Activated naive CD8-positive, alpha-beta T cell treated with anti-CD3 and anti-CD28 coated beads, Interleukin-2, amount 10 ng/mL, durations not matched to agents 7 days and 5 days (primary cell): Measurements from ENCODE around the gene ACSM2B. TPM values are rescaled to one million over a fixed set of nuclear protein-coding genes. Genes with fewer than 3 reads are reported as not detected.
"Not testable (repeated sequence)": the region's sequence is repeated elsewhere in the genome, so short reads cannot be mapped to it uniquely, and the experiment has no call there.

Experiments
- ATAC-seq: fragments of 150-1000 bp; cut with Tn5 transposase; one replicate; pipeline ENCODE4 v1.10.0; 2021; ENCODE audit warnings: low read depth, moderate library complexity
- POLR2A ChIA-PET: fragments of 350-600 bp; sonication (Branson Sonifier 250); formaldehyde crosslinking; loops from one replicate; lab custom pipeline; 2021; ENCODE audit warnings: antibody characterized with exemption; lab: Charles Lee
- DNase-seq: peaks from one replicate; pipeline ENCODE4 v3.0.0; 2021
- H3K27ac Mint-ChIP-seq: one replicate; pipeline ENCODE4 v1.8.0; 2022; ENCODE audit warnings: mild to moderate bottlenecking, mixed read lengths
- H3K27me3 Mint-ChIP-seq: one replicate; pipeline ENCODE4 v1.8.0; 2022; ENCODE audit warnings: mild to moderate bottlenecking, moderate library complexity, mixed read lengths
- H3K36me3 Mint-ChIP-seq: one replicate; pipeline ENCODE4 v1.8.0; 2021; ENCODE audit warnings: mild to moderate bottlenecking, mixed read lengths
- H3K4me1 Mint-ChIP-seq: one replicate; pipeline ENCODE4 v1.8.0; 2021; ENCODE audit warnings: mixed read lengths
- H3K4me3 Mint-ChIP-seq: one replicate; pipeline ENCODE4 v1.8.0; 2022; ENCODE audit warnings: mild to moderate bottlenecking, moderate library complexity, mixed read lengths
- H3K9me3 Mint-ChIP-seq: one replicate; pipeline ENCODE4 v1.8.0; 2021; ENCODE audit warnings: mixed read lengths
- total RNA-seq, 2 experiments: library from RNA; stranded (reverse); gene quantifications; one replicate each; pipeline ENCODE4 v1.2.3, GENCODE V29; 2021

Gene ACSM2B
- total RNA-seq, 2 experiments from 2014 or later, result not detected

DNA sequence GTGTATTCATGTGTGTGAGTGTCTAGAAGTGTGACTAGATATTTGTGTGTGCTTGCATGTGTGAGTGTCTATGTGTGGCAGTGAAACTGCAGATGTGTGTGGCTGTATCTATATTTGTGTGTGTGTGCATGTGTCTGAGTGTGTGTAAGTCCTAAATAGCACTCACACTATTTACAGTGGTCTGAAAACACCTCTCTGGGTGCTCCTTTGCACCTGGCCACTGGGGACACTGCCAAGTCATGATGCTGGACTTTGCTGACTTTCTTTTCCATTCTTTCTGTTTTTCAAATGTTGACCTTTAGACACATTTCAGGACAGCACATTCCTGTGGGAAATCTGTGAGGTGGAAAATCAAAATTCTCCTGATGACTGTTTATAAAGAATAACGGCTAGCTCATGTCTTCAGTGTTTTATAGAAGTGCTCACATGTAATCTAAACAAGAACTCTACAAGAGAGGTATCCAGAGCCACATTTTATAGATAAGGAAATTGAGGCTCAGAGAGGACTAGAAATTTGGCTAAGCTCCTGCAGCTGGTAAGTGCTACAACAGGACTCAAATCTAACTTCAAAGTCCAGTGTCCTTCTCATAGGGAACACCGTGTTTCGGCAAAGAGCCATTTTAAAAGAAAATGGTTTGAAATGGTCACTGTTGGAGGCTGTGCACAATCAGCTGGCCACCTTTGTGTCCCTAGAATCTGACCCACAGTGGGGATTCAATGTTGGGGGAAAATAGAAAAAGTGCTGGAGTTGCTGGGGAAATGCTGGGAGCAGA is 4.5 kb upstream of the ACSM2B start:
- H3K36me3 Mint-ChIP-seq, H3K4me3 Mint-ChIP-seq, H3K27ac Mint-ChIP-seq, POLR2A ChIA-PET, H3K4me1 Mint-ChIP-seq, ATAC-seq, H3K9me3 Mint-ChIP-seq, DNase-seq, H3K27me3 Mint-ChIP-seq: not testable (repeated sequence)

DNA sequence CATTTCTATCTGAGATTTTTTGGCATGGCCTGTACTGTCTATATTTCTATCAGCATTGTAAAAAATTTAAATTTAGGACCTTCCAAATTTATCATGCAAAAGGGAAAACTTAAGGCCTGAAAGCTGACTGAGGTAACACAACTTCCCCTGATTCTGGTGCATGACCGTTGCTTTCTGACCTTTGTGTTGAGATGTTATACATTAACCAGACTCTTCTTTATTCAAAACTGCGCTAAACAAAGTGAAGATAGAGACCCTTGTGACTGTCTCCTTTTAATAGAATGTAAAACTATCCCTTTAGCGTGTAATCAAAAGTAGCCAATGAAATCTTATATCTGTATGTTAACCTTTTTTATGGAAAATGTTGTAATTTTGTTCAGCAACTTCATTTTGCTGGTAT is 1.9 kb upstream of the ACSM2B start:
- H3K27ac Mint-ChIP-seq, H3K9me3 Mint-ChIP-seq, H3K27me3 Mint-ChIP-seq, H3K4me3 Mint-ChIP-seq, H3K4me1 Mint-ChIP-seq, ATAC-seq, H3K36me3 Mint-ChIP-seq, DNase-seq, POLR2A ChIA-PET: not testable (repeated sequence)

DNA sequence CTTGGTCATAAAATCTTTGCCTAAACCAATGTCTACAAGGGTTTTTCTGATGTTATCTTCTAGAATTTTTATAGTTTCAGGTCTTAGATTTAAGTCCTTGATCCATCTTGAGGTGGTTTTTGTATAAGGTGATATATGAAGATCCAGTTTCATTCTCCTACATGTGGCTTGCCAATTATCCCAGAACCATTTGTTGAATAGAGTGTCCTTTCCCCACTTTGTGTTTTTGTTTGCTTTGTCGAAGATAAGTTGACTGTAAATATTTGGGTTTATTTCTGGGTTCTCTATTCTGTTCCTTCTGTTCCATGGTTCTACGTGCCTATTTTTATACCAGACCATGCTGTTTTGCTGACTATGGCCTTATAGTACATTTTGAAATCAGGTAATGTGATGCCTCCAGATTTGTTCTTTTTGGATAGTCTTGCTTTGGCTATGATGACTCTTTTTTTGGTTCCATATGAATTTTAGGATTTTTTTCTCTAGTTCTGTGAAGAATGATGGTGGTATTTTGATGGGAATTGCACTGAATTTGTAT is 7.0 kb downstream of the ACSM2B start:
- DNase-seq, H3K27me3 Mint-ChIP-seq, ATAC-seq, H3K9me3 Mint-ChIP-seq, H3K36me3 Mint-ChIP-seq, H3K4me1 Mint-ChIP-seq, H3K27ac Mint-ChIP-seq, H3K4me3 Mint-ChIP-seq, POLR2A ChIA-PET: not testable (repeated sequence)

DNA sequence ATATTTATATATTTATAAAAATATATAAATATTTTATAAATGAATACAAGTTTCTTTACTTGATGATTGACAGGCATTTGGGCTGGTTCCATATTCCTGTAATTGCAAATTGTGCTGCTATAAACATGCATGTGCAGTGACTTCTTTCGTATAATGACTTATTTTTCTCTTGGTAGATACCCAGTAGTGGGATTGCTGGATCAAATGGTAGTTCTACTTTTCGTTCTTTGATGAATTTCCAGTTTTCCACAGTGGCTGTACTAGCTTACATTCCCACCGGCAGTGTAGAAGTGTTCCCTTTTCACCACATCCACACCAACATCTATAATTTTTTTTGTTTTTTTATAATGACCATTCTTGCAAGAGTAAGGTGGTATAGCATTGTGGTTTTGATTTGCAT is 7.8 kb downstream of the ACSM2B start:
- Mint-ChIP-seq H3K4me1 (no peaks in the 10 kb centered on the region), H3K27me3 (peaks cover 5% of the 10 kb centered on the region), H3K9me3 (no peaks in the 10 kb centered on the region), H3K4me3 (no peak overlapping the region), H3K36me3 (no peaks in the 10 kb centered on the region), H3K27ac (no peak overlapping the region)
- DNase-seq, result no peak
- ATAC-seq, result no peak
- POLR2A ChIA-PET, result no interaction called here

DNA sequence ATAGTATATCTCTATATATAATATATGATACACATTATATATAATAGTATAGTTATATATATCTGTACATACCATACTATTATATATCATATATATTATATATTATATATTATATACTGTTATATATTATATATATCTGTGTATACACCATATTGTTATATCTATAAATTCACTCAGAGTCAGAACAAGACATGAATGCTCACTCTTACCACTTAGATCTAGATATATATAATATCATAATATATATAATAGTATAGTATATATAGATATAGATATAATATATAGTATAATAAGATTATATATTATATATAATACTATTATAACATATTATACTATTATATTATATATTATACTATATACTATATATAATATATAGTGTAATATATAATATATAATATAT is 9.3 kb downstream of the ACSM2B start:
- Mint-ChIP-seq H3K4me1 (no peaks in the 10 kb centered on the region), H3K9me3 (no peaks in the 10 kb centered on the region), H3K4me3 (no peak overlapping the region), H3K27ac (no peak overlapping the region), H3K36me3 (no peaks in the 10 kb centered on the region), H3K27me3 (peaks cover under 1% of the 10 kb centered on the region)
- POLR2A ChIA-PET, result no interaction called here
- no peak for ATAC-seq
- DNase-seq, result no peak

DNA sequence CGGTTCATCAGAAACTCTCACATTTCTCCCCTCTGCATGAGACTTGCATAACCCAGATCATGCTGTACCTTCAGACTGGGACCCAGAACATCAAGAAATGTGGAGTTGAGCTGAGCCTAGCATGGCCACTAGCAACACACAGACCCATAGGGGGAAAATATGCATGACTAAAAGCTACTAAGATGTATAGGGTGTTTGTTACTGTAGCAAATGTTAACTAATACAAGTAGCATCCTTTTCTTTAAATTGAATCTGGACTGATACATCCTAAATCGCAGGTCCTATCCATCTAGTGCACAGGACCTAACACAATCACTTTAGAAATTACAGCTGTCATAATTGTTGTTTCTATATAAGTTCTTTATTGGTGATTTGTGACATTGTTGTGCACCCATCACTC is 10.8 kb downstream of the ACSM2B start:
- H3K4me1 Mint-ChIP-seq, H3K27ac Mint-ChIP-seq, H3K27me3 Mint-ChIP-seq, H3K9me3 Mint-ChIP-seq, DNase-seq, H3K4me3 Mint-ChIP-seq, H3K36me3 Mint-ChIP-seq, POLR2A ChIA-PET, ATAC-seq: not testable (repeated sequence)

DNA sequence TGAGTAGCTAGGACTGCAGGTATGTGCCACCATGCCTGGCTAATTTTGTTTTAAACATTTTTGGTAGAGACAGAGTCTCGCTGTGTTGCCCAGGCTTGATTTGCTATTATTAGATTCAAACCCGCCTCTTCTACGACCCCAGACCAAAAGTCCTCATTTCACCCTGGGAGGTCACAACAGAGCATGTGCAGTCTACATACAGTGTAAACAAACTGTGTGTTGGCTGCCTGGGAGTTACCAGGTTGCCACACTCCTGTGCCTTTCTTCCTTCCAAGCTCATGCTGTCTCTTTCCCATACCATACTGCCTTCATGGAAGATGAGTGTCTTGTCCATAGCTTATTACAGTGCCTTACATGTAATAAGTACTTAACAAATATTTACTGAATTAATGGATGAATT is 11.9 kb downstream of the ACSM2B start:
- H3K27me3 Mint-ChIP-seq, H3K27ac Mint-ChIP-seq, H3K36me3 Mint-ChIP-seq, H3K9me3 Mint-ChIP-seq, POLR2A ChIA-PET, DNase-seq, H3K4me3 Mint-ChIP-seq, ATAC-seq, H3K4me1 Mint-ChIP-seq: not testable (repeated sequence)

DNA sequence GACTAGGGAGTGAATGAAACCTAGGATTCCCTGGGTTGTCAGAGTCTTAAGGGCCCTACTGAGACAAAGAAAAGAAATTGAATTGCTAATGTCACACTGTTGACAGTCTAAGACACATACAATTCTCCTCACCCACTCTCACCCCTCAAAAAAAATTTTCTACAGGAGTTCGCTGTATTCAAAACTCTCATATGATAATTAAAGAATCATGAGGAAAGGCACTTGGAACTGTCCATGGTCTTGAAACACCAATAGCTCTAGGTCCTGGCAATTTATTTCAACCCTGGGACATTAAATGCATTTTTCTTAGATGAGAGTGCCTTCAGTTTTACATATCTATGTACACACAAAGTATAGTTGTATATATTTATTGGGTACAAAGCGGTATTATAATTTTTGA is 20.5 kb downstream of the ACSM2B start:
- H3K4me1 Mint-ChIP-seq, H3K27ac Mint-ChIP-seq, H3K36me3 Mint-ChIP-seq, DNase-seq, POLR2A ChIA-PET, ATAC-seq, H3K4me3 Mint-ChIP-seq, H3K27me3 Mint-ChIP-seq, H3K9me3 Mint-ChIP-seq: not testable (repeated sequence)

DNA sequence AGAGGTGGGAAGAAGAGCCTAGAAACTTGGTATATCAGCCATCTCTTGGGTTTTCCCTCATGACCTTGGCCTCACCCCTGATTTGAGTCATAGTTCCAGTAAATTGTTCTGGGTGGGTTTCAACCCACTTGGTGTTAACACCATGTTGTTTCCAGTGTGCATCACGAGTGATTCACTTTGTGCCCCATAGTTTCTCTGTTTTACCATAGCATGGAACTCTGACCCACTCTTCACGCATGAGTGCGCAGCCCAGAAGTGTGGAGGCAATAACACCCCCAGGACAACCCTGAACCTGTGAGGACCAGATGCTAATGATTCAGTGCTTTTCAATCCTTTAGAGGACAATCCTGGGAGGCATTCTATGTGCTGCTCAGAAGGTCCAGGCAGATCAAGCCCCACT is 21.5 kb downstream of the ACSM2B start:
- H3K27me3 Mint-ChIP-seq, DNase-seq, H3K27ac Mint-ChIP-seq, ATAC-seq, H3K4me3 Mint-ChIP-seq, H3K9me3 Mint-ChIP-seq, H3K4me1 Mint-ChIP-seq, POLR2A ChIA-PET, H3K36me3 Mint-ChIP-seq: not testable (repeated sequence)

DNA sequence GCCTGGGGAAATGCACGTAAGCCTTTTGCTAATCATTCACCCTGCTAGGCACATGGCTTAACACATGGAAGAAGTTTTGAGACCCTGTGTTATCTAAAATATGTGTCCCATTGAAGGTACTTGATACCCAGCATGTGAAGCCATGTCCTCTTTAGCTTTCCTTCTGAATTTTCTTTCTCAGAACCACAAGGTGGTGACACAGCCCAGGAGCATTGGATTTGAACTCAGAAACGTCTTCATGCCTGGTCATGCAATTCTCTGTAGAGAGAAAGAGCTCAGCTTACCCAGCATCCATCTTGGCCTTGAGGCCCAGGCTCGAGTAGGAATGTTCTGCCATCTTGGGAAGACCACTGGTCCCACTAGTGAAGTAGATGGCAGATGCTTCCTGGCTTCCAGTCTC is 22.7 kb downstream of the ACSM2B start:
- H3K27me3 Mint-ChIP-seq, DNase-seq, ATAC-seq, H3K27ac Mint-ChIP-seq, H3K4me1 Mint-ChIP-seq, H3K9me3 Mint-ChIP-seq, H3K36me3 Mint-ChIP-seq, H3K4me3 Mint-ChIP-seq, POLR2A ChIA-PET: not testable (repeated sequence)

DNA sequence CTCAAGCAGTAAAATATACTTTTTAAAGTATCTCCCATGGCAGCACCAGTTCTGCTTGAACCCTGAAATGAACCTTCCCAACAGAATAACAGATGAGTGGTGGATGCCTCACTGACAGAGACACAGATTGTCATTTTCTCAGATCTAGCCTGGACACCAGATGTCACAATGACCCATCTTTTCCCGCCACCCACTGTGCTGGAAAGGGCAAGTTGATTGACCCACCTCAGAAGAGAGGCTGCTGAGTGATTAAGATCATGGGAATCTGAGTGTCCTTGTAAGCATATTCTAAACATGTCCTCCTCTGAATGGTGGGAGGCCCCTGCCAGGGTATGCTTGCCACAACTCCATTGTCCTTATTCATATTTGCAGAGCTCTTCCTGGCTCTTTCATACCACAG is 29.2 kb downstream of the ACSM2B start:
- H3K4me3 Mint-ChIP-seq, POLR2A ChIA-PET, H3K36me3 Mint-ChIP-seq, ATAC-seq, H3K27ac Mint-ChIP-seq, DNase-seq, H3K4me1 Mint-ChIP-seq, H3K9me3 Mint-ChIP-seq, H3K27me3 Mint-ChIP-seq: not testable (repeated sequence)

DNA sequence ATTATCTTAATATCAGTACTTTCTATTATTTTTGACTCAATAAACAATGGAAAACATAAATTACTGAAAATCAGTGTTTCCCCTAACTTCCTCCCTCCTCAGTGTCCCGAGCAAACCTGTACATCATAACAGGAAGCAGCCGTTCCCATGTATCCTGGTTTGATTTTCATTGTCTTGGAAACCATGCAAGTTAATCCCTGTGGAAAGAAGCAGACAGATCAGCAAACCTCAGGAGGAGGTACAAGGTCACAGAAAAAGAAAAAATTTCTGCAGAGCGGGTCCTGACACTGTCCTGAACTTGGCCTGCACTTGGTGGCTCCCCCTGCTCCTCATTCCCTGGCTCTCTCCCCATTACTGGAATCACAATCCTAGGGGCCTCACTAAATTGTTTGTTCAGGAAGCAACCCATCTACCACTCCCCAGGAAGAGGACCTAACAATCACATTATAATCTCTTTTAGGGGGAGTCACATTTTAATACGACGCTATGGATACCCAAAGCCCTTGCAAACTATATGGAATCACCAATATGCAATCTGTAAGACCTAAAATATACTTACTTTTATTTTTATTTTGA is 29.8 kb downstream of the ACSM2B start:
- H3K27me3 Mint-ChIP-seq, POLR2A ChIA-PET, H3K4me3 Mint-ChIP-seq, H3K27ac Mint-ChIP-seq, DNase-seq, H3K36me3 Mint-ChIP-seq, H3K4me1 Mint-ChIP-seq, H3K9me3 Mint-ChIP-seq, ATAC-seq: not testable (repeated sequence)

DNA sequence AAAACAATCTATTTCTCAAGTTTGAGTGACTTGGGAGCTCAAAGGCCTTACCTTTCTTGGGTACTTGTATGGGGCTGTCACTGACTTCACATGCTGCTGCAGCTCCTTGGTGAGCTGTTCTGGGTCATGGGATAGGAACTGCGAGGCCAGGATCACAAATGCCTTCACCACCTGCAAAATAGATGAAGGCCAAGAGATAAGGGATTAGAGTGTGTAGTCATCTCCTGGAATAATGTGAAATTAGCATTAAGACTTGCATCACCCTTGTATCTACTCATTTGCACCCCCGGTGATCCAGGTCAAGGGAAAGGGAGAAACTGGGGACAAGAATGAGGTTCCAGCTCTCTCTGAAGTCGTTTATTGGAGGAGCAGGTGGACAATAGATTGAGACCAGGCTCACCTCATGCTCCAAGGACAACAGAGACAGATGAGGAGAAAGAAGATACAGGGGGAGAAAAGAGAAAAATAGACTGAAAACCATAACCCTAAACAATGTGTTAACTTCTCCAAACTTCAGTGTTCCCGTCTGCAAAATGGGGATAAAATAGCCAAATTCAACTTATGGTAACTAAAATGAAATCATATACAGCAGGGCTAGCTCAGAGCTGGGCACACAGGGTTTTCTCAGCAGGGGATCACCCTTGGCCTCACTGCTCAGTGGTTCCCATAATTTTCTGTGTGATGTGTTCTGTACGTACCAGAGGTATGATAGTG is 35.4 kb downstream of the ACSM2B start:
- H3K9me3 Mint-ChIP-seq, H3K36me3 Mint-ChIP-seq, H3K4me1 Mint-ChIP-seq, POLR2A ChIA-PET, DNase-seq, H3K4me3 Mint-ChIP-seq, H3K27ac Mint-ChIP-seq, H3K27me3 Mint-ChIP-seq, ATAC-seq: not testable (repeated sequence)

DNA sequence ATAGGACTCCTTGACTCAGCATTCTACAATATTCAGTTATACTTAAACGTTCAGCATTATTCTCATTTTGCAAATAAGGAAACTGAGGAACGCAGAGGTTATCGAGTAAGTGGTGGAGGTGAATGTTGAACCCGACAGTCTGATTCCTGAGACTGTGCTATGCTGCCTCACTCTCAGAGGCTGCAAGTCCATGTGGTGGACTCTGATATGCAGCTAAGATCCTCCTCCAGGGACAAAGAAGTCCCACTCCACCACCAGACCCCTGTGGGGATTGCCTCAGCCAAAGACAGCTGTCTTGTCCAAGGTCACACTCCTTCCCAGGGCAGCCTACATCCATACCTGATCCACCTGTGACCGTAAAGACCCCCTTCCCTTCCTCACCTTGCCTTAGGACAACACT is 37.5 kb downstream of the ACSM2B start:
- POLR2A ChIA-PET, result no interaction called here
- H3K27me3 Mint-ChIP-seq, result peaks cover 4% of the 10 kb centered on the region
- no peak for ATAC-seq
- no peaks in the 10 kb centered on the region for H3K4me1 Mint-ChIP-seq
- H3K36me3 Mint-ChIP-seq, result no peaks in the 10 kb centered on the region
- no peak overlapping the region for H3K4me3 Mint-ChIP-seq
- no peak for DNase-seq
- H3K27ac Mint-ChIP-seq, result no peak overlapping the region
- H3K9me3 Mint-ChIP-seq, result no peaks in the 10 kb centered on the region
